HCT116 (cell line): ENCODE measurements around the gene BFSP2. TPM values are rescaled to one million over a fixed set of nuclear protein-coding genes. Genes with fewer than 3 reads are reported as not detected.

Source experiments
- ATAC-seq: fragments of 200-7000 bp; cut with Tn5 transposase; 2 replicates; pipeline ENCODE4 v1.9.1; 2020; ENCODE audit warnings: mild to moderate bottlenecking, moderate library complexity
- BruUV-seq: library from RNA; stranded (reverse); fragments of 400-500 nt; replicated peaks from 2 replicates; lab custom pipeline; 2021; lab: Mats Ljungman, UMichigan
- CTCF ChIA-PET: fragments of 300-600 bp; sonication (Branson Sonifier 250); formaldehyde crosslinking; loops from one replicate; lab custom pipeline; 2021; ENCODE audit warnings: antibody characterized with exemption; lab: Charles Lee
- POLR2A ChIA-PET: fragments of 300-600, 350-600 bp; sonication (Branson Sonifier 250); formaldehyde crosslinking; loops from one replicate; lab custom pipeline; 2021; ENCODE audit warnings: antibody characterized with exemption; lab: Charles Lee
- RAD21 ChIA-PET, 2 experiments: fragments of 300-600 bp; sonication (Branson Sonifier 250); formaldehyde crosslinking; loops; one replicate each; lab custom pipeline; 2023; ENCODE audit warnings: low total read pairs in 2 of 2; ENCODE audit not compliant: uncharacterized antibody in 2 of 2, unreplicated experiment in 2 of 2, low non-redundant PET in 1 of 2; lab: Charles Lee
- DNase-seq: peaks from one replicate; pipeline ENCODE4 v3.0.0-alpha.2; 2010; ENCODE audit warnings: low read depth, low spot score
- H2AFZ ChIP-seq: fragments of 200-600 bp; shearing (Covaris generic), sonication (generic); 2 replicates; pipeline ENCODE4 v1.6.1; 2017; ENCODE audit warnings: low read depth, mixed run types, mixed read lengths, antibody characterized with exemption, low read length; ENCODE audit not compliant: poor library complexity, severe bottlenecking
- H3K27ac ChIP-seq: 2 replicates; pipeline ENCODE4 v1.5.1; 2012; ENCODE audit warnings: low read depth, low read length
- H3K27me3 ChIP-seq: fragments of 200-600 bp; sonication (generic); 2 replicates; pipeline ENCODE4 v1.6.1; 2016; ENCODE audit warnings: mixed run types, low read length, mixed read lengths; ENCODE audit not compliant: insufficient read depth
- H3K36me3 ChIP-seq, 2 experiments: fragments of 200-500 bp in 1 of 2; fragments of 200-600 bp in 1 of 2; sonication (Bioruptor generic) in 1 of 2; sonication (generic) in 1 of 2; 2 replicates each; pipeline versions ENCODE4 v1.5.1 to v1.6.1; 2014 to 2016; ENCODE audit warnings: low read length in 2 of 2, inconsistent platforms in 1 of 2, mixed read lengths in 1 of 2, mixed run types in 1 of 2; ENCODE audit not compliant: insufficient read depth in 2 of 2, control insufficient read depth in 1 of 2
- H3K4me1 ChIP-seq, 2 experiments: fragments of 200-600 bp in 1 of 2; sonication (generic) in 1 of 2; 2 replicates each; pipeline versions ENCODE4 v1.5.1 to v1.6.1; 2012 to 2017; ENCODE audit warnings: low read length in 2 of 2, inconsistent platforms in 1 of 2, mild to moderate bottlenecking in 1 of 2, mixed read lengths in 1 of 2, mixed run types in 1 of 2, moderate library complexity in 1 of 2; ENCODE audit not compliant: insufficient read depth in 2 of 2, control insufficient read depth in 1 of 2
- H3K4me2 ChIP-seq: fragments of 200-600 bp; sonication (generic); 2 replicates; pipeline ENCODE4 v1.6.1; 2017; ENCODE audit warnings: mixed run types, low read length, mixed read lengths
- H3K4me3 ChIP-seq, 2 experiments: fragments of 200-600 bp in 1 of 2; sonication (generic) in 1 of 2; replicated peaks in 1 of 2; 2 replicates each; pipeline ENCODE4 v1.5.1; 2011 to 2016; ENCODE audit warnings: low read length in 2 of 2, control low read depth in 1 of 2, low read depth in 1 of 2, mild to moderate bottlenecking in 1 of 2, mixed read lengths in 1 of 2, mixed run types in 1 of 2
- H3K79me2 ChIP-seq: fragments of 200-600 bp; sonication (generic); 2 replicates; pipeline ENCODE4 v1.6.1; 2017; ENCODE audit warnings: mild to moderate bottlenecking, mixed run types, low read length, moderate library complexity, mixed read lengths; ENCODE audit not compliant: insufficient read depth
- H3K9ac ChIP-seq: fragments of 200-600 bp; sonication (generic); 2 replicates; pipeline ENCODE4 v1.6.1; 2016; ENCODE audit warnings: low read length, mixed read lengths
- H3K9me2 ChIP-seq: fragments of 200-600 bp; sonication (generic), shearing (Covaris generic); 2 replicates; pipeline ENCODE4 v1.6.1; 2017; ENCODE audit warnings: mixed run types, mild to moderate bottlenecking, moderate library complexity; ENCODE audit not compliant: insufficient read depth
- H3K9me3 ChIP-seq, 2 experiments: fragments of 200-500 bp in 1 of 2; fragments of 200-600 bp in 1 of 2; sonication (Bioruptor generic) in 1 of 2; sonication (generic) in 1 of 2; 2 replicates each; pipeline ENCODE4 v1.6.1; 2014 to 2017; ENCODE audit warnings: low read length in 2 of 2, mixed read lengths in 2 of 2, inconsistent platforms in 1 of 2, low read depth in 1 of 2, mild to moderate bottlenecking in 1 of 2, mixed run types in 1 of 2, moderate library complexity in 1 of 2; ENCODE audit not compliant: control insufficient read depth in 1 of 2, insufficient read depth in 1 of 2
- H4K20me1 ChIP-seq: fragments of 200-600 bp; sonication (generic), shearing (Covaris generic); 2 replicates; pipeline ENCODE4 v1.6.1; 2017; ENCODE audit warnings: mixed run types, mild to moderate bottlenecking, moderate library complexity; ENCODE audit not compliant: insufficient read depth
- ATF3 ChIP-seq: IDR thresholded peaks from 2 replicates; pipeline ENCODE4 v1.6.1; 2012
- CBX3 ChIP-seq: IDR thresholded peaks from 2 replicates; pipeline ENCODE4 v1.6.1; 2012; ENCODE audit warnings: low read depth
- CEBPB ChIP-seq: IDR thresholded peaks from 2 replicates; pipeline ENCODE4 v1.6.1; 2012; ENCODE audit warnings: low read depth
- CTCF ChIP-seq, 3 experiments: fragments of 200-600 bp in 1 of 3; sonication (generic) in 1 of 3; IDR thresholded peaks in 2 of 3; conservative IDR thresholded peaks in 1 of 3; 2 replicates each; pipeline ENCODE4 v1.5.1; 2012 to 2017; ENCODE audit warnings: low read depth in 2 of 3, low read length in 2 of 3, antibody characterized with exemption in 1 of 3, borderline replicate concordance in 1 of 3, control low read depth in 1 of 3, mild to moderate bottlenecking in 1 of 3, mixed read lengths in 1 of 3, mixed run types in 1 of 3, moderate library complexity in 1 of 3; ENCODE audit not compliant: insufficient read depth in 1 of 3
- EGR1 ChIP-seq: IDR thresholded peaks from 2 replicates; pipeline ENCODE4 v1.6.1; 2012; ENCODE audit warnings: low read depth
- ELF1 ChIP-seq: IDR thresholded peaks from 2 replicates; pipeline ENCODE4 v1.6.1; 2012; ENCODE audit warnings: low read depth, borderline replicate concordance
- EZH2phosphoT487 ChIP-seq: fragments of 200-600 bp; IDR thresholded peaks from 2 replicates; pipeline ENCODE4 v1.6.1; 2018; ENCODE audit warnings: antibody characterized with exemption, borderline replicate concordance
- FOSL1 ChIP-seq: IDR thresholded peaks from 2 replicates; pipeline ENCODE4 v1.6.1; 2012; ENCODE audit warnings: low read depth
- JUND ChIP-seq: IDR thresholded peaks from 2 replicates; pipeline ENCODE4 v1.6.1; 2012
- MAX ChIP-seq: IDR thresholded peaks from 2 replicates; pipeline ENCODE4 v1.6.1; 2012
- POLR2A ChIP-seq: IDR thresholded peaks from 2 replicates; pipeline ENCODE4 v1.7.0; 2011; ENCODE audit warnings: borderline replicate concordance; ENCODE audit not compliant: insufficient read depth, insufficient read length; ENCODE audit errors: extremely low read depth
- RAD21 ChIP-seq: IDR thresholded peaks from 2 replicates; pipeline ENCODE4 v1.6.1; 2012; ENCODE audit warnings: low read depth, mild to moderate bottlenecking
- REST ChIP-seq: IDR thresholded peaks from 2 replicates; pipeline ENCODE4 v1.6.1; 2012; ENCODE audit warnings: low read depth
- SIN3A ChIP-seq: IDR thresholded peaks from 2 replicates; pipeline ENCODE4 v1.6.1; 2012; ENCODE audit warnings: low read depth
- YY1 ChIP-seq: IDR thresholded peaks from 2 replicates; pipeline ENCODE4 v1.6.1; 2011; ENCODE audit warnings: low read length, low read depth, moderate library complexity, mild to moderate bottlenecking; ENCODE audit not compliant: insufficient replicate concordance; ENCODE audit errors: extremely low read depth
- ZFX ChIP-seq: fragments of 450-650 bp; IDR thresholded peaks from 2 replicates; pipeline ENCODE4 v1.6.1; 2017
- ZNF274 ChIP-seq: fragments of 200-500 bp; sonication (Bioruptor generic); IDR thresholded peaks from 2 replicates; pipeline ENCODE4 v1.6.1; 2014; ENCODE audit warnings: mild to moderate bottlenecking, low read depth, low read length, inconsistent platforms
- intact Hi-C: fragments of 100-400 bp; cut with micrococcal nuclease; formaldehyde crosslinking; loops from 2 replicates; pipeline ENCODE4 v1.10.0; 2022
- total RNA-seq: library from RNA; stranded (reverse); gene quantifications from one replicate; pipeline ENCODE4 v1.2.1, GENCODE V29; 2021; ENCODE audit not compliant: unreplicated experiment

Gene BFSP2
- total RNA-seq, 1 experiment from 2014 or later: not detected

- H3K4me2 ChIP-seq: no peak overlapping the region
- no TSS peak for BruUV-seq
These were observed 112.7 kb downstream of the BFSP2 start for GRCh38 chr3:133512416-133513089.

More at GRCh38 chr3:133512416-133513089, 112.7 kb downstream of the BFSP2 start:
- Histone ChIP-seq H3K9me3 (no peaks in the 10 kb centered on the region), H3K27ac (no peak overlapping the region), H3K9me2 (no peaks in the 10 kb centered on the region), H3K79me2 (no peaks in the 10 kb centered on the region), H3K9ac (no peak overlapping the region), H2AFZ (no peak overlapping the region), H3K36me3 (no peaks in the 10 kb centered on the region), H3K4me3 (no peak overlapping the region), H3K27me3 (no peaks in the 10 kb centered on the region), H3K4me1 (no peaks in the 10 kb centered on the region), H4K20me1 (no peaks in the 10 kb centered on the region)
- POLR2A ChIA-PET: no interaction called here
- intact Hi-C loops: no loop called here
- RAD21 ChIA-PET: no interaction called here
- ATAC-seq (no peak), DNase-seq (no peak)
- TF ChIP-seq MAX (no peak), CBX3 (no peak), ELF1 (no peak), ZNF274 (no peak), JUND (no peak), POLR2A (no peak), YY1 (no peak), CTCF (IDR thresholded peaks at IDR 0.05 in 2 of 3, conservative IDR thresholded peaks at IDR 0.05 in 1 of 3; ENCODE audit: borderline replicate concordance in 1 of 3, insufficient read depth in 1 of 3, low read depth in 2 of 3, low read length in 2 of 3) (no peak), CEBPB (no peak), FOSL1 (no peak), EZH2phosphoT487 (no peak), REST (no peak), ATF3 (no peak), SIN3A (no peak), EGR1 (no peak), ZFX (no peak), RAD21 (no peak)
- CTCF ChIA-PET: no interaction called here
